ENCODE data around the gene TOPBP1. TPM values are rescaled to one million over a fixed set of nuclear protein-coding genes. Genes with fewer than 3 reads are reported as not detected.
A peak's percentile ranks its signal among the peaks of the same experiment; 100 is the strongest.

Gene TOPBP1
- total and polyA plus RNA-seq, 2 experiments from 2014 or later, result 15.8 to 42.2 TPM

DNA sequence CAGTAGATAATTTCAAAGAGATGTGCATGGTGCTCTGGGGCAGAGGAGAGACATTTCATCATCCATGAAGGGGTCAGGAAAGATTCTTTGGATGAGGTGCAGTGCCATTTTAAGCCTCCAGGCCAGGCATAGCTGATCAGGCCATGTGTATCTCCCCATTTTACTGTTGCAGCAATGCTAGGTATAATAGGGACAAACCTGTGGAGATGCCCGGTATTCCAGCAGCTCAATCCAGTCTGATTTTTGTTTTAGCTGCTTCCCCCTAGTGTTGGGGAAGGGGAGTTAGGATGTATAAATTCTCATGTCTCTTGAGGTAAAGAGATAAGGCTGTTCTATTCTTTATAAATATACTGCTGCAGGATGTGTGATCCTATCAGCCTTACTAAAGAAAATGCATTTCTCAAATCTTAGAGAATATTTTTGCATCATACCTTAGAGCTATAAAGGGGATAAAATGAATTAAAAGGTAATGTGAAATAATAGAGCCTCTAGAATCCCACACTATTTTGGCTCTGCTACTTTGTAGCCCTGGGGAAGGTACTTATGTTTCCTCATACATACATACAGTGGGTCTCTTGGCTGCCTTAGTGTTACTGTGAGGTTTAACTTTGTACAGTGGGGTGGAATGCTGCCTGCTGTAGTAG lies 83.1 kb downstream of the TOPBP1 start (continued):
- TF ChIP-seq, protein P1, sequence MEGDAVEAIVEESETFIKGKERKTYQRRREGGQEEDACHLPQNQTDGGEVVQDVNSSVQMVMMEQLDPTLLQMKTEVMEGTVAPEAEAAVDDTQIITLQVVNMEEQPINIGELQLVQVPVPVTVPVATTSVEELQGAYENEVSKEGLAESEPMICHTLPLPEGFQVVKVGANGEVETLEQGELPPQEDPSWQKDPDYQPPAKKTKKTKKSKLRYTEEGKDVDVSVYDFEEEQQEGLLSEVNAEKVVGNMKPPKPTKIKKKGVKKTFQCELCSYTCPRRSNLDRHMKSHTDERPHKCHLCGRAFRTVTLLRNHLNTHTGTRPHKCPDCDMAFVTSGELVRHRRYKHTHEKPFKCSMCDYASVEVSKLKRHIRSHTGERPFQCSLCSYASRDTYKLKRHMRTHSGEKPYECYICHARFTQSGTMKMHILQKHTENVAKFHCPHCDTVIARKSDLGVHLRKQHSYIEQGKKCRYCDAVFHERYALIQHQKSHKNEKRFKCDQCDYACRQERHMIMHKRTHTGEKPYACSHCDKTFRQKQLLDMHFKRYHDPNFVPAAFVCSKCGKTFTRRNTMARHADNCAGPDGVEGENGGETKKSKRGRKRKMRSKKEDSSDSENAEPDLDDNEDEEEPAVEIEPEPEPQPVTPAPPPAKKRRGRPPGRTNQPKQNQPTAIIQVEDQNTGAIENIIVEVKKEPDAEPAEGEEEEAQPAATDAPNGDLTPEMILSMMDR (conservative IDR thresholded peaks at IDR 0.05; ENCODE audit: low read depth in 2 of 2), result peak; percentile 58 to 65
- TF ChIP-seq ZNF114 (CRISPR knock-in tag; IDR thresholded peaks at IDR 0.05), result no peak
- no peak for TF ChIP-seq ETS1 (IDR thresholded peaks at IDR 0.05)
- no peak for TF ChIP-seq JUNB (IDR thresholded peaks at IDR 0.05; ENCODE audit: unreplicated experiment)

- Histone ChIP-seq H3K4me3 (peak overlapping the region; percentile 90), H3K36me3 (ENCODE audit: insufficient read depth) (peaks cover 49% of the 10 kb centered on the region)
Measured at GRCh38 chr3:133576169-133576568, 85.6 kb downstream of the TOPBP1 start.

GRCh38 chr3:133575086-133575485 lies 86.7 kb downstream of the TOPBP1 start:
- Histone ChIP-seq H3K4me2 (peak overlapping the region; percentile 98), H3K27ac (ENCODE audit: low read depth) (peak overlapping the region; percentile 26), H3K79me2 (replicated peaks; ENCODE audit: insufficient read depth) (peaks cover 59% of the 10 kb centered on the region), H4K20me1 (replicated peaks; ENCODE audit: insufficient read depth) (peaks cover 49% of the 10 kb centered on the region), H2AFZ (no peak overlapping the region), H3K4me3 (peak overlapping the region; percentile 90), H3K9me2 (ENCODE audit: insufficient read depth) (no peaks in the 10 kb centered on the region), H3K27me3 (ENCODE audit: insufficient read depth) (no peaks in the 10 kb centered on the region), H3K4me1 (ENCODE audit: insufficient read depth) (peaks cover 21% of the 10 kb centered on the region), H3K36me3 (ENCODE audit: insufficient read depth) (peaks cover 42% of the 10 kb centered on the region), H3F3A (replicated peaks; ENCODE audit: low read depth) (no peaks in the 10 kb centered on the region)
- Mint-ChIP-seq H3K4me1 (peaks cover 28% of the 10 kb centered on the region), H3K36me3 (ENCODE audit: low read depth) (peaks cover 54% of the 10 kb centered on the region), H3K27me3 (ENCODE audit: insufficient read depth, low read depth, poor library complexity) (peaks cover 5% of the 10 kb centered on the region), H3K9me3 (no peaks in the 10 kb centered on the region), H3K4me3 (peak overlapping the region; percentile 91), H3K27ac (0 out of 2 replicates have a peak overlapping the region, but pooled peaks have one; percentile 74)
- no peak for DNase-seq (ENCODE audit: low spot score)
- ATAC-seq, result no peak
- TF ChIP-seq, protein P2, sequence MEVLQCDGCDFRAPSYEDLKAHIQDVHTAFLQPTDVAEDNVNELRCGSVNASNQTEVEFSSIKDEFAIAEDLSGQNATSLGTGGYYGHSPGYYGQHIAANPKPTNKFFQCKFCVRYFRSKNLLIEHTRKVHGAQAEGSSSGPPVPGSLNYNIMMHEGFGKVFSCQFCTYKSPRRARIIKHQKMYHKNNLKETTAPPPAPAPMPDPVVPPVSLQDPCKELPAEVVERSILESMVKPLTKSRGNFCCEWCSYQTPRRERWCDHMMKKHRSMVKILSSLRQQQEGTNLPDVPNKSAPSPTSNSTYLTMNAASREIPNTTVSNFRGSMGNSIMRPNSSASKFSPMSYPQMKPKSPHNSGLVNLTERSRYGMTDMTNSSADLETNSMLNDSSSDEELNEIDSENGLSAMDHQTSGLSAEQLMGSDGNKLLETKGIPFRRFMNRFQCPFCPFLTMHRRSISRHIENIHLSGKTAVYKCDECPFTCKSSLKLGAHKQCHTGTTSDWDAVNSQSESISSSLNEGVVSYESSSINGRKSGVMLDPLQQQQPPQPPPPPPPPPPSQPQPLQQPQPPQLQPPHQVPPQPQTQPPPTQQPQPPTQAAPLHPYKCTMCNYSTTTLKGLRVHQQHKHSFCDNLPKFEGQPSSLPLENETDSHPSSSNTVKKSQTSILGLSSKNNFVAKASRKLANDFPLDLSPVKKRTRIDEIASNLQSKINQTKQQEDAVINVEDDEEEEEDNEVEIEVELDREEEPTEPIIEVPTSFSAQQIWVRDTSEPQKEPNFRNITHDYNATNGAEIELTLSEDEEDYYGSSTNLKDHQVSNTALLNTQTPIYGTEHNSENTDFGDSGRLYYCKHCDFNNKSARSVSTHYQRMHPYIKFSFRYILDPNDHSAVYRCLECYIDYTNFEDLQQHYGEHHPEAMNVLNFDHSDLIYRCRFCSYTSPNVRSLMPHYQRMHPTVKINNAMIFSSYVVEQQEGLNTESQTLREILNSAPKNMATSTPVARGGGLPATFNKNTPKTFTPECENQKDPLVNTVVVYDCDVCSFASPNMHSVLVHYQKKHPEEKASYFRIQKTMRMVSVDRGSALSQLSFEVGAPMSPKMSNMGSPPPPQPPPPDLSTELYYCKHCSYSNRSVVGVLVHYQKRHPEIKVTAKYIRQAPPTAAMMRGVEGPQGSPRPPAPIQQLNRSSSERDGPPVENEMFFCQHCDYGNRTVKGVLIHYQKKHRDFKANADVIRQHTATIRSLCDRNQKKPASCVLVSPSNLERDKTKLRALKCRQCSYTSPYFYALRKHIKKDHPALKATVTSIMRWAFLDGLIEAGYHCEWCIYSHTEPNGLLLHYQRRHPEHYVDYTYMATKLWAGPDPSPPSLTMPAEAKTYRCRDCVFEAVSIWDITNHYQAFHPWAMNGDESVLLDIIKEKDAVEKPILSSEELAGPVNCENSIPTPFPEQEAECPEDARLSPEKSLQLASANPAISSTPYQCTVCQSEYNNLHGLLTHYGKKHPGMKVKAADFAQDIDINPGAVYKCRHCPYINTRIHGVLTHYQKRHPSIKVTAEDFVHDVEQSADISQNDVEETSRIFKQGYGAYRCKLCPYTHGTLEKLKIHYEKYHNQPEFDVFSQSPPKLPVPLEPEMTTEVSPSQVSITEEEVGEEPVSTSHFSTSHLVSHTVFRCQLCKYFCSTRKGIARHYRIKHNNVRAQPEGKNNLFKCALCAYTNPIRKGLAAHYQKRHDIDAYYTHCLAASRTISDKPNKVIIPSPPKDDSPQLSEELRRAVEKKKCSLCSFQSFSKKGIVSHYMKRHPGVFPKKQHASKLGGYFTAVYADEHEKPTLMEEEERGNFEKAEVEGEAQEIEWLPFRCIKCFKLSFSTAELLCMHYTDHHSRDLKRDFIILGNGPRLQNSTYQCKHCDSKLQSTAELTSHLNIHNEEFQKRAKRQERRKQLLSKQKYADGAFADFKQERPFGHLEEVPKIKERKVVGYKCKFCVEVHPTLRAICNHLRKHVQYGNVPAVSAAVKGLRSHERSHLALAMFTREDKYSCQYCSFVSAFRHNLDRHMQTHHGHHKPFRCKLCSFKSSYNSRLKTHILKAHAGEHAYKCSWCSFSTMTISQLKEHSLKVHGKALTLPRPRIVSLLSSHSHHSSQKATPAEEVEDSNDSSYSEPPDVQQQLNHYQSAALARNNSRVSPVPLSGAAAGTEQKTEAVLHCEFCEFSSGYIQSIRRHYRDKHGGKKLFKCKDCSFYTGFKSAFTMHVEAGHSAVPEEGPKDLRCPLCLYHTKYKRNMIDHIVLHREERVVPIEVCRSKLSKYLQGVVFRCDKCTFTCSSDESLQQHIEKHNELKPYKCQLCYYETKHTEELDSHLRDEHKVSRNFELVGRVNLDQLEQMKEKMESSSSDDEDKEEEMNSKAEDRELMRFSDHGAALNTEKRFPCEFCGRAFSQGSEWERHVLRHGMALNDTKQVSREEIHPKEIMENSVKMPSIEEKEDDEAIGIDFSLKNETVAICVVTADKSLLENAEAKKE (CRISPR knock-in tag; IDR thresholded peaks at IDR 0.05), result no peak
- TF ChIP-seq JUNB (IDR thresholded peaks at IDR 0.05; ENCODE audit: unreplicated experiment), result no peak

More at GRCh38 chr3:133576169-133576568, 85.6 kb downstream of the TOPBP1 start:
- ATAC-seq, result no peak
- no peak for TF ChIP-seq CREB1 (CRISPR knock-in tag; IDR thresholded peaks at IDR 0.05; ENCODE audit: low read depth)
- TF ChIP-seq EZH2phosphoT487 (IDR thresholded peaks at IDR 0.05; ENCODE audit: unreplicated experiment), result no peak
- TF ChIP-seq ZNF114 (CRISPR knock-in tag; IDR thresholded peaks at IDR 0.05), result no peak
- no peak for TF ChIP-seq ZNF331 (CRISPR knock-in tag; IDR thresholded peaks at IDR 0.05; ENCODE audit: low read depth)
- peaks cover 21% of the 10 kb centered on the region for H3K4me1 ChIP-seq (ENCODE audit: insufficient read depth)
- no peaks in the 10 kb centered on the region for H3F3A ChIP-seq (replicated peaks; ENCODE audit: low read depth)
- no peaks in the 10 kb centered on the region for H3K9me2 ChIP-seq (ENCODE audit: insufficient read depth)
- peak overlapping the region; percentile 98 for H3K4me2 ChIP-seq
- Mint-ChIP-seq H3K27me3 (ENCODE audit: insufficient read depth, low read depth, poor library complexity) (peaks cover 5% of the 10 kb centered on the region), H3K27ac (peak overlapping the region; percentile 60; the same call in 1 of the 2 replicates), H3K36me3 (ENCODE audit: low read depth) (peaks cover 62% of the 10 kb centered on the region), H3K4me1 (peaks cover 28% of the 10 kb centered on the region), H3K9me3 (no peaks in the 10 kb centered on the region), H3K4me3 (peak overlapping the region; percentile 91)
- no peaks in the 10 kb centered on the region for H3K27me3 ChIP-seq (ENCODE audit: insufficient read depth)
- peaks cover 70% of the 10 kb centered on the region for H3K79me2 ChIP-seq (replicated peaks; ENCODE audit: insufficient read depth)
- peaks cover 58% of the 10 kb centered on the region for H4K20me1 ChIP-seq (replicated peaks; ENCODE audit: insufficient read depth)
- peak overlapping the region; percentile 61; the same call in 1 of the 2 replicates for H3K27ac ChIP-seq (ENCODE audit: low read depth)
- H2AFZ ChIP-seq, result no peak overlapping the region
- DNase-seq (ENCODE audit: low spot score), result no peak
